Measurements from ENCODE around the gene TMPO.

The TMPO gene

GRCh38 chr12:98593351-98594049 lies 78.1 kb downstream of the TMPO start, which contains the start of gene SLC25A3 (continued):
- TF ChIP-seq ELK4 (IDR thresholded peaks at IDR 0.05; ENCODE audit: borderline replicate concordance, low read depth, low read length), result no peak
- TF ChIP-seq ZEB2 (tag by site-specific recombination; IDR thresholded peaks at IDR 0.05), result no peak
- no peak for TF ChIP-seq ZNF26 (tag by site-specific recombination; IDR thresholded peaks at IDR 0.05)
- no peak for TF ChIP-seq ZNF558 (tag by site-specific recombination; IDR thresholded peaks at IDR 0.05)
- no peak for TF ChIP-seq HOXD13 (CRISPR knock-in tag; IDR thresholded peaks at IDR 0.05; ENCODE audit: borderline replicate concordance)
- TF ChIP-seq SP3 (tag by site-specific recombination; IDR thresholded peaks at IDR 0.05), result peak; percentile 65
- peak; percentile 71 for TF ChIP-seq SP7 (tag by site-specific recombination; IDR thresholded peaks at IDR 0.05)
- TF ChIP-seq INSM2 (tag by site-specific recombination; IDR thresholded peaks at IDR 0.05), result no peak
- TF ChIP-seq ZNF704 (tag by site-specific recombination; IDR thresholded peaks at IDR 0.05), result no peak
- no peak for TF ChIP-seq ZNF214 (tag by site-specific recombination; IDR thresholded peaks at IDR 0.05; ENCODE audit: borderline replicate concordance)
- TF ChIP-seq ZNF19 (tag by site-specific recombination; IDR thresholded peaks at IDR 0.05; ENCODE audit: low read depth), result no peak
- no peak for TF ChIP-seq ZNF549 (tag by site-specific recombination; IDR thresholded peaks at IDR 0.05)
- TF ChIP-seq ZNF626 (tag by site-specific recombination; IDR thresholded peaks at IDR 0.05), result no peak
- TF ChIP-seq SCRT1 (tag by site-specific recombination; IDR thresholded peaks at IDR 0.05; ENCODE audit: borderline replicate concordance), result no peak
- TF ChIP-seq ZFP37 (tag by site-specific recombination; IDR thresholded peaks at IDR 0.05), result no peak; the same call in 1 of the 2 replicates
- TF ChIP-seq ZNF2 (tag by site-specific recombination; IDR thresholded peaks at IDR 0.05), result peak; percentile 62; the same call in 1 of the 2 replicates
- no peak for TF ChIP-seq ZNF366 (tag by site-specific recombination; conservative IDR thresholded peaks at IDR 0.05)
- no peak for TF ChIP-seq ZNF302 (tag by site-specific recombination; IDR thresholded peaks at IDR 0.05; ENCODE audit: low read depth)
- TF ChIP-seq ZNF148 (tag by site-specific recombination; IDR thresholded peaks at IDR 0.05; ENCODE audit: borderline replicate concordance), result no peak
- no peak for TF ChIP-seq ZNF433 (tag by site-specific recombination; IDR thresholded peaks at IDR 0.05; ENCODE audit: low read depth)
- no peak for TF ChIP-seq TSHZ1 (tag by site-specific recombination; IDR thresholded peaks at IDR 0.05; ENCODE audit: borderline replicate concordance)
- TF ChIP-seq ZNF629 (tag by site-specific recombination; IDR thresholded peaks at IDR 0.05), result peak; percentile 99
- TF ChIP-seq SETDB1 (IDR thresholded peaks at IDR 0.05; ENCODE audit: insufficient read length, low read length), result no peak
- TF ChIP-seq ZNF146 (tag by site-specific recombination; IDR thresholded peaks at IDR 0.05), result no peak
- TF ChIP-seq ZFP41 (tag by site-specific recombination; IDR thresholded peaks at IDR 0.05; ENCODE audit: borderline replicate concordance), result no peak
- no peak for TF ChIP-seq CTCF (tag by site-specific recombination; IDR thresholded peaks at IDR 0.05)
